Upper lobe of left lung (tissue), 4 donors: ENCODE measurements around the gene SLIT1.

Experiments used
- EP300 ChIP-seq, 4 donors: sonication (generic); formaldehyde crosslinking; IDR thresholded peaks; one replicate each; pipeline ENCODE4 v1.5.1; 2017; ENCODE audit warnings: antibody characterized with exemption in 4 of 4, control low read depth in 2 of 4
- POLR2A ChIP-seq, 4 donors: fragments of 450-650 bp; IDR thresholded peaks; one replicate each; pipeline ENCODE4 v1.5.1; 2016 to 2017; ENCODE audit warnings: antibody characterized with exemption in 4 of 4, mild to moderate bottlenecking in 2 of 4
- TF ChIP-seq, protein P1 (sequence below), 6 experiments: fragments of 450-650 bp in 4 of 6; fragments of 200-600 bp in 2 of 6; sonication (generic) in 2 of 6; IDR thresholded peaks; one replicate each; pipeline ENCODE4 v1.5.1; 2016 to 2019; ENCODE audit warnings: antibody characterized with exemption in 6 of 6

DNA sequence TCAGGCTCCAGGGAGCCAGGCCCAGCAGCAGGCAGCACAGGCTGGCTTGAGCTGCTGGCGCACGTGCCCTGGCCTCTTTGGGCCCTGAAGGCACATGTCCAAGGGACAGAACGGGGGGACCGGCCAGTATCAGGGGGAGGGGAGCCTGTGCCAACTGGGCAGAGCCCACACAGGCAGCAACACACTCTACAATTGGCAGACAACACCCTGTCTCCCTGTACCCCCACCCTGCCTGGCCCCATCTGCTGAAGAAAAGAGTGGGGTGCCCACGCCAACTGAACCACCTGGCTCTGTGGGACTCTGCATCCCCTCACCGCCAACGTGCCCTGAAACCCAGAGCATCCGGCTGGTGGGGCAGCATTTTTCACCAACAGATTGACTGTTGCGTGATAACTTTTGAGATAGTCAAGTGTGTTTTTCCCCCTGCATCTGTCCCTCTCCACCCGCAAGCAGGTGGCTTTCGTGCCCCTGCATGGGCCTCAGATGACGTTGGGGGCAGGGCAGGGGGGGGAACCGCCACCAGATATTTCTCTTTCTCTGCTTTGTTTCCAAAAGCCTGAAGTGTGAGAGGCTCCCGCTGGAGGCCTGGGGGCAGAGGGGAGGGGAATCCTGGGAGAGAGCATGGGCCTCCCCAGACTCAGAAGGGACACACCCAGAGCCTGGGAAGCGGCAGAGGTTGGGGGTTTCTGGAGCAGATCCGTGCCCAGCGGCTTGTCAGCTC is 21.8 kb downstream of the SLIT1 start:
- TF ChIP-seq, protein P1, sequence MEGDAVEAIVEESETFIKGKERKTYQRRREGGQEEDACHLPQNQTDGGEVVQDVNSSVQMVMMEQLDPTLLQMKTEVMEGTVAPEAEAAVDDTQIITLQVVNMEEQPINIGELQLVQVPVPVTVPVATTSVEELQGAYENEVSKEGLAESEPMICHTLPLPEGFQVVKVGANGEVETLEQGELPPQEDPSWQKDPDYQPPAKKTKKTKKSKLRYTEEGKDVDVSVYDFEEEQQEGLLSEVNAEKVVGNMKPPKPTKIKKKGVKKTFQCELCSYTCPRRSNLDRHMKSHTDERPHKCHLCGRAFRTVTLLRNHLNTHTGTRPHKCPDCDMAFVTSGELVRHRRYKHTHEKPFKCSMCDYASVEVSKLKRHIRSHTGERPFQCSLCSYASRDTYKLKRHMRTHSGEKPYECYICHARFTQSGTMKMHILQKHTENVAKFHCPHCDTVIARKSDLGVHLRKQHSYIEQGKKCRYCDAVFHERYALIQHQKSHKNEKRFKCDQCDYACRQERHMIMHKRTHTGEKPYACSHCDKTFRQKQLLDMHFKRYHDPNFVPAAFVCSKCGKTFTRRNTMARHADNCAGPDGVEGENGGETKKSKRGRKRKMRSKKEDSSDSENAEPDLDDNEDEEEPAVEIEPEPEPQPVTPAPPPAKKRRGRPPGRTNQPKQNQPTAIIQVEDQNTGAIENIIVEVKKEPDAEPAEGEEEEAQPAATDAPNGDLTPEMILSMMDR (IDR thresholded peaks at IDR 0.05) = no peak
- TF ChIP-seq EP300 (IDR thresholded peaks at IDR 0.05) = no peak
- TF ChIP-seq POLR2A (IDR thresholded peaks at IDR 0.05) = no peak
